ENCODE data around the gene DNASE1L3. TPM values are rescaled to one million over a fixed set of nuclear protein-coding genes. Genes with fewer than 3 reads are reported as not detected.

Gene DNASE1L3
- total and polyA plus RNA-seq, 4 donors, result 76.1 to 201 (median 128) TPM

DNA sequence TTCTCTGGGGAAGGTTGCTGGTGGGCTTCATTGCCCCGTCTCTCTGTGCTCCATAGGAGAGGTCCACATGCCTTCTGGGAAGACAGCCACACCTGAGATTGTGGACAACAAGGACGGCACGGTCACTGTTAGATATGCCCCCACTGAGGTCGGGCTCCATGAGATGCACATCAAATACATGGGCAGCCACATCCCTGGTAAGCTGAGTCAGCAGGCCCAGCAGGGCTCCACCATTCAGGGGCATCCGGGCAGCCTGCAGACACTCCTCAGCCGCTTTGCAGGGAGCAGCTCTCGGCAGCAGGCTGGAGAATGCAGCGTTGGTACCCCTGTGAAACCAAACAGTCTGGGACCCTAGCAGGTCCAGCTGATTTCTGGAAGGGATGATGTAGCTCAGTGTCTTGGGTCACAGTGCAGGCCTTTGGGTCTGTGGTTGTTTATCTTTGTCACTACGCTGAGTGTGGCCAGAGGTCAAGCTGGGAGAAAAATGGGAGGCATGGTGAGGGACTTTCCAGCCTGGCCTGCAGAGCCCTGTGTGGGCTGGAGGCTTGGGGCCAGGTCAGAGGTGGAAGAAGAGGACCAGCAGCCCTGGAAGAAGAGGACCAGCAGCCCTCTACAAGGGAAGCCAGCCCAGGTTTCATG lies 67.2 kb downstream of the DNASE1L3 start:
- DNase-seq (ENCODE audit: low spot score), result no peak
- peak; percentile 69 for TF ChIP-seq FOXA1 (IDR thresholded peaks at IDR 0.05)
- TF ChIP-seq, protein P1, sequence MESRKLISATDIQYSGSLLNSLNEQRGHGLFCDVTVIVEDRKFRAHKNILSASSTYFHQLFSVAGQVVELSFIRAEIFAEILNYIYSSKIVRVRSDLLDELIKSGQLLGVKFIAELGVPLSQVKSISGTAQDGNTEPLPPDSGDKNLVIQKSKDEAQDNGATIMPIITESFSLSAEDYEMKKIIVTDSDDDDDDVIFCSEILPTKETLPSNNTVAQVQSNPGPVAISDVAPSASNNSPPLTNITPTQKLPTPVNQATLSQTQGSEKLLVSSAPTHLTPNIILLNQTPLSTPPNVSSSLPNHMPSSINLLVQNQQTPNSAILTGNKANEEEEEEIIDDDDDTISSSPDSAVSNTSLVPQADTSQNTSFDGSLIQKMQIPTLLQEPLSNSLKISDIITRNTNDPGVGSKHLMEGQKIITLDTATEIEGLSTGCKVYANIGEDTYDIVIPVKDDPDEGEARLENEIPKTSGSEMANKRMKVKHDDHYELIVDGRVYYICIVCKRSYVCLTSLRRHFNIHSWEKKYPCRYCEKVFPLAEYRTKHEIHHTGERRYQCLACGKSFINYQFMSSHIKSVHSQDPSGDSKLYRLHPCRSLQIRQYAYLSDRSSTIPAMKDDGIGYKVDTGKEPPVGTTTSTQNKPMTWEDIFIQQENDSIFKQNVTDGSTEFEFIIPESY (IDR thresholded peaks at IDR 0.05), result no peak
- TF ChIP-seq FOXA2 (IDR thresholded peaks at IDR 0.05), result peak; percentile 84
- TF ChIP-seq HNF4G (IDR thresholded peaks at IDR 0.05), result peak; percentile 19
- peak; percentile 83 for TF ChIP-seq NR2F2 (IDR thresholded peaks at IDR 0.05)
- no peak for TF ChIP-seq EGR1 (IDR thresholded peaks at IDR 0.05; ENCODE audit: low read depth in 2 of 2)
- TF ChIP-seq SP1 (IDR thresholded peaks at IDR 0.05), result peak; percentile 79
- TF ChIP-seq TAF1 (conservative IDR thresholded peaks at IDR 0.05), result no peak
- TF ChIP-seq, protein P2, sequence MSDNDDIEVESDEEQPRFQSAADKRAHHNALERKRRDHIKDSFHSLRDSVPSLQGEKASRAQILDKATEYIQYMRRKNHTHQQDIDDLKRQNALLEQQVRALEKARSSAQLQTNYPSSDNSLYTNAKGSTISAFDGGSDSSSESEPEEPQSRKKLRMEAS (IDR thresholded peaks at IDR 0.05), result no peak
- TF ChIP-seq GABPA (IDR thresholded peaks at IDR 0.05 in 1 of 2, conservative IDR thresholded peaks at IDR 0.05 in 1 of 2), result no peak
- TF ChIP-seq, protein P3, sequence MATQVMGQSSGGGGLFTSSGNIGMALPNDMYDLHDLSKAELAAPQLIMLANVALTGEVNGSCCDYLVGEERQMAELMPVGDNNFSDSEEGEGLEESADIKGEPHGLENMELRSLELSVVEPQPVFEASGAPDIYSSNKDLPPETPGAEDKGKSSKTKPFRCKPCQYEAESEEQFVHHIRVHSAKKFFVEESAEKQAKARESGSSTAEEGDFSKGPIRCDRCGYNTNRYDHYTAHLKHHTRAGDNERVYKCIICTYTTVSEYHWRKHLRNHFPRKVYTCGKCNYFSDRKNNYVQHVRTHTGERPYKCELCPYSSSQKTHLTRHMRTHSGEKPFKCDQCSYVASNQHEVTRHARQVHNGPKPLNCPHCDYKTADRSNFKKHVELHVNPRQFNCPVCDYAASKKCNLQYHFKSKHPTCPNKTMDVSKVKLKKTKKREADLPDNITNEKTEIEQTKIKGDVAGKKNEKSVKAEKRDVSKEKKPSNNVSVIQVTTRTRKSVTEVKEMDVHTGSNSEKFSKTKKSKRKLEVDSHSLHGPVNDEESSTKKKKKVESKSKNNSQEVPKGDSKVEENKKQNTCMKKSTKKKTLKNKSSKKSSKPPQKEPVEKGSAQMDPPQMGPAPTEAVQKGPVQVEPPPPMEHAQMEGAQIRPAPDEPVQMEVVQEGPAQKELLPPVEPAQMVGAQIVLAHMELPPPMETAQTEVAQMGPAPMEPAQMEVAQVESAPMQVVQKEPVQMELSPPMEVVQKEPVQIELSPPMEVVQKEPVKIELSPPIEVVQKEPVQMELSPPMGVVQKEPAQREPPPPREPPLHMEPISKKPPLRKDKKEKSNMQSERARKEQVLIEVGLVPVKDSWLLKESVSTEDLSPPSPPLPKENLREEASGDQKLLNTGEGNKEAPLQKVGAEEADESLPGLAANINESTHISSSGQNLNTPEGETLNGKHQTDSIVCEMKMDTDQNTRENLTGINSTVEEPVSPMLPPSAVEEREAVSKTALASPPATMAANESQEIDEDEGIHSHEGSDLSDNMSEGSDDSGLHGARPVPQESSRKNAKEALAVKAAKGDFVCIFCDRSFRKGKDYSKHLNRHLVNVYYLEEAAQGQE (IDR thresholded peaks at IDR 0.05), result peak; percentile 24
- TF ChIP-seq JUND (IDR thresholded peaks at IDR 0.05), result peak in 1 of 2 donors; percentile 38
- peak; percentile 70 to 83 for TF ChIP-seq HNF4A (conservative IDR thresholded peaks at IDR 0.05)
- peak; percentile 86 to 94 for TF ChIP-seq RXRA (IDR thresholded peaks at IDR 0.05)
- TF ChIP-seq YY1 (IDR thresholded peaks at IDR 0.05), result peak; percentile 75
- peak; percentile 50 to 65 for TF ChIP-seq RAD21 (IDR thresholded peaks at IDR 0.05)
- TF ChIP-seq, protein P4, sequence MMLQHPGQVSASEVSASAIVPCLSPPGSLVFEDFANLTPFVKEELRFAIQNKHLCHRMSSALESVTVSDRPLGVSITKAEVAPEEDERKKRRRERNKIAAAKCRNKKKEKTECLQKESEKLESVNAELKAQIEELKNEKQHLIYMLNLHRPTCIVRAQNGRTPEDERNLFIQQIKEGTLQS (IDR thresholded peaks at IDR 0.05), result no peak
- TF ChIP-seq, protein P5, sequence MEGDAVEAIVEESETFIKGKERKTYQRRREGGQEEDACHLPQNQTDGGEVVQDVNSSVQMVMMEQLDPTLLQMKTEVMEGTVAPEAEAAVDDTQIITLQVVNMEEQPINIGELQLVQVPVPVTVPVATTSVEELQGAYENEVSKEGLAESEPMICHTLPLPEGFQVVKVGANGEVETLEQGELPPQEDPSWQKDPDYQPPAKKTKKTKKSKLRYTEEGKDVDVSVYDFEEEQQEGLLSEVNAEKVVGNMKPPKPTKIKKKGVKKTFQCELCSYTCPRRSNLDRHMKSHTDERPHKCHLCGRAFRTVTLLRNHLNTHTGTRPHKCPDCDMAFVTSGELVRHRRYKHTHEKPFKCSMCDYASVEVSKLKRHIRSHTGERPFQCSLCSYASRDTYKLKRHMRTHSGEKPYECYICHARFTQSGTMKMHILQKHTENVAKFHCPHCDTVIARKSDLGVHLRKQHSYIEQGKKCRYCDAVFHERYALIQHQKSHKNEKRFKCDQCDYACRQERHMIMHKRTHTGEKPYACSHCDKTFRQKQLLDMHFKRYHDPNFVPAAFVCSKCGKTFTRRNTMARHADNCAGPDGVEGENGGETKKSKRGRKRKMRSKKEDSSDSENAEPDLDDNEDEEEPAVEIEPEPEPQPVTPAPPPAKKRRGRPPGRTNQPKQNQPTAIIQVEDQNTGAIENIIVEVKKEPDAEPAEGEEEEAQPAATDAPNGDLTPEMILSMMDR (IDR thresholded peaks at IDR 0.05; ENCODE audit: low read depth, low read length, missing input control), result no peak
- no peak overlapping the region for H3K4me3 ChIP-seq (ENCODE audit: low read depth in 1 of 3, low read length in 3 of 3)
- H3K9me3 ChIP-seq (ENCODE audit: control insufficient read depth in 4 of 4, low read length in 3 of 4), result no peaks in the 10 kb centered on the region
- H3K4me1 ChIP-seq (ENCODE audit: control insufficient read depth in 4 of 4, insufficient read depth in 4 of 4, low read length in 3 of 4), result peaks cover 6 to 26% (median 20%) of the 10 kb centered on the region in 4 donors
- no peaks in the 10 kb centered on the region for H3K27me3 ChIP-seq (ENCODE audit: control insufficient read depth in 4 of 4, insufficient read depth in 4 of 4, low read length in 3 of 4)
- WGBS, result 63% methylated on average over 9 of the region's 9 CpGs
- peak overlapping the region; percentile 78 to 85 for H3K27ac ChIP-seq (ENCODE audit: low read depth in 1 of 2, low read length in 2 of 2)
- H3K9ac ChIP-seq (ENCODE audit: low read depth in 1 of 2, low read length in 2 of 2), result no peak overlapping the region
- H3K36me3 ChIP-seq (ENCODE audit: control insufficient read depth in 4 of 4, insufficient read depth in 3 of 4, low read depth in 1 of 4, low read length in 3 of 4), result peaks cover 1 to 61% (median 48%) of the 10 kb centered on the region in 4 donors

Other genes with a start within 250 kb of the DNASE1L3 start
- gene FLNB, start 202.6 kb downstream of the DNASE1L3 start, total RNA-seq, result 100 to 1,000 TPM in 1 of 2 donors, 10 to 100 TPM in 1; 53.8 to 124 TPM
- 10 to 100 TPM; 22.9 to 34.7 TPM for gene FLNB, start 202.6 kb downstream of the DNASE1L3 start, polyA plus RNA-seq
- 10 to 100 TPM; 19.8 to 60.9 TPM for gene ABHD6, start 26.8 kb upstream of the DNASE1L3 start, total RNA-seq
- 10 to 100 TPM; 36.5 to 40.1 TPM for gene ABHD6, start 26.8 kb upstream of the DNASE1L3 start, polyA plus RNA-seq
- 10 to 100 TPM in 1 of 2 donors, 1 to 10 TPM in 1; 9.2 to 13.7 TPM for gene RPP14, start 95.3 kb upstream of the DNASE1L3 start, total RNA-seq
- 10 to 100 TPM in 1 of 2 donors, 1 to 10 TPM in 1; 7.4 to 10.9 TPM for gene RPP14, start 95.3 kb upstream of the DNASE1L3 start, polyA plus RNA-seq
- 10 to 100 TPM in 1 of 2 donors, 1 to 10 TPM in 1; 7.4 to 14.8 TPM for gene HTD2, start 95.5 kb upstream of the DNASE1L3 start, total RNA-seq
- gene HTD2, start 95.5 kb upstream of the DNASE1L3 start, polyA plus RNA-seq, result 10 to 100 TPM in 1 of 2 donors, 1 to 10 TPM in 1; 6.6 to 14.6 TPM
- 10 to 100 TPM; 11.3 to 14.0 TPM for gene PXK, start 121.9 kb upstream of the DNASE1L3 start, total RNA-seq
- 10 to 100 TPM in 1 of 2 donors, 1 to 10 TPM in 1; 6.0 to 15.9 TPM for gene PXK, start 121.9 kb upstream of the DNASE1L3 start, polyA plus RNA-seq
- 10 to 100 TPM; 47.8 to 65.6 TPM for gene PDHB, start 222.9 kb upstream of the DNASE1L3 start, total RNA-seq
- 10 to 100 TPM; 55.6 to 92.1 TPM for gene PDHB, start 222.9 kb upstream of the DNASE1L3 start, polyA plus RNA-seq